CD4-positive, alpha-beta memory T cell (primary cell): Measurements from ENCODE around the gene FAM240A. TPM values are rescaled to one million over a fixed set of nuclear protein-coding genes. Genes with fewer than 3 reads are reported as not detected.

Experiments used
- CTCF ChIA-PET: fragments of 350-600 bp; sonication (Branson Sonifier 250); formaldehyde crosslinking; loops from one replicate; lab custom pipeline; 2021; ENCODE audit warnings: inconsistent platforms; ENCODE audit not compliant: partially characterized antibody; lab: Charles Lee
- POLR2A ChIA-PET: fragments of 350-600 bp; sonication (Branson Sonifier 250); formaldehyde crosslinking; loops from one replicate; lab custom pipeline; 2021; ENCODE audit not compliant: partially characterized antibody; lab: Charles Lee
- DNase-seq, 5 donors: peaks; one replicate each; pipeline versions ENCODE4 v3.0.0 to v3.0.0-alpha.2; 2020 to 2022; ENCODE audit warnings: mixed read lengths in 1 of 5
- H3K27ac ChIP-seq: one replicate; pipeline ENCODE4 v1.7.0; 2013; ENCODE audit warnings: low read depth, low read length
- H3K27me3 ChIP-seq: 2 replicates; pipeline ENCODE4 v1.7.0; 2013; ENCODE audit warnings: mild to moderate bottlenecking, low read length, moderate library complexity; ENCODE audit not compliant: insufficient read depth
- H3K36me3 ChIP-seq: 2 replicates; pipeline ENCODE4 v1.7.0; 2013; ENCODE audit warnings: mild to moderate bottlenecking, low read length, moderate library complexity; ENCODE audit not compliant: insufficient read depth
- H3K4me1 ChIP-seq: 2 replicates; pipeline ENCODE4 v1.7.0; 2013; ENCODE audit warnings: mild to moderate bottlenecking, low read length, moderate library complexity; ENCODE audit not compliant: insufficient read depth
- H3K4me3 ChIP-seq, 2 donors: one replicate each; pipeline ENCODE4 v1.7.0; 2013; ENCODE audit warnings: low read length in 2 of 2, mild to moderate bottlenecking in 1 of 2
- H3K9me3 ChIP-seq, 2 donors: one replicate each; pipeline ENCODE4 v1.7.0; 2013; ENCODE audit warnings: low read length in 2 of 2, control low read depth in 1 of 2; ENCODE audit not compliant: control insufficient read depth in 1 of 2
- H3K27ac Mint-ChIP-seq, 7 donors: one replicate each; pipeline ENCODE4 v1.8.0; 2020 to 2021; ENCODE audit warnings: mixed read lengths in 7 of 7, mild to moderate bottlenecking in 6 of 7, inconsistent platforms in 3 of 7, moderate library complexity in 3 of 7
- H3K27me3 Mint-ChIP-seq, 2 donors: one replicate each; pipeline ENCODE4 v1.8.0; 2020 to 2021; ENCODE audit warnings: mixed read lengths in 2 of 2
- H3K36me3 Mint-ChIP-seq, 2 donors: one replicate each; pipeline ENCODE4 v1.8.0; 2020 to 2021; ENCODE audit warnings: mixed read lengths in 2 of 2, inconsistent platforms in 1 of 2, mild to moderate bottlenecking in 1 of 2
- H3K4me1 Mint-ChIP-seq, 4 donors: one replicate each; pipeline ENCODE4 v1.8.0; 2020 to 2021; ENCODE audit warnings: mixed read lengths in 4 of 4, mild to moderate bottlenecking in 1 of 4
- H3K4me3 Mint-ChIP-seq, 8 donors: one replicate each; pipeline ENCODE4 v1.8.0; 2020 to 2021; ENCODE audit warnings: mixed read lengths in 8 of 8, mild to moderate bottlenecking in 7 of 8, moderate library complexity in 6 of 8, inconsistent platforms in 3 of 8
- H3K9me3 Mint-ChIP-seq, 8 donors: one replicate each; pipeline ENCODE4 v1.8.0; 2020 to 2021; ENCODE audit warnings: mixed read lengths in 8 of 8, mild to moderate bottlenecking in 5 of 8, inconsistent platforms in 3 of 8, moderate library complexity in 1 of 8
- intact Hi-C: fragments of 100-400 bp; cut with micrococcal nuclease; formaldehyde crosslinking; loops from one replicate; pipeline ENCODE4 v1.15.1; 2023
- polyA plus RNA-seq, 2 donors: library from polyadenylated mRNA; unstranded; fragments of 300-500 nt; fragmentation: Illumina TruSeq; gene quantifications; one replicate each; pipeline ENCODE4 v1.2.3, GENCODE V29; 2021
- total RNA-seq, 2 experiments: library from RNA; stranded (reverse); gene quantifications; one replicate each; pipeline ENCODE4 v1.2.3, GENCODE V29; 2021

Gene FAM240A
- total and polyA plus RNA-seq, 4 experiments from 2014 or later = not detected

GRCh38 chr3:46661776-46662766, 49.7 kb downstream of the FAM240A start:
- Mint-ChIP-seq H3K27ac (no peak overlapping the region), H3K4me3 (no peak overlapping the region), H3K36me3 (no peaks in the 10 kb centered on the region), H3K9me3 (no peaks in the 10 kb centered on the region), H3K4me1 (peaks cover 0 to 10% (median 0%) of the 10 kb centered on the region in 4 donors), H3K27me3 (no peaks in the 10 kb centered on the region)
- Histone ChIP-seq H3K4me3 (no peak overlapping the region), H3K27ac (no peak overlapping the region), H3K27me3 (no peaks in the 10 kb centered on the region), H3K4me1 (no peaks in the 10 kb centered on the region), H3K9me3 (no peaks in the 10 kb centered on the region), H3K36me3 (no peaks in the 10 kb centered on the region)
- intact Hi-C loops = no loop called here
- CTCF ChIA-PET = no interaction called here
- DNase-seq = no peak
- POLR2A ChIA-PET = no interaction called here

GRCh38 chr3:46662771-46663551, 50.6 kb downstream of the FAM240A start:
- DNase-seq = no peak
- H3K27me3 Mint-ChIP-seq = no peaks in the 10 kb centered on the region
- H3K27ac ChIP-seq = no peak overlapping the region
- no peak overlapping the region for H3K4me3 Mint-ChIP-seq
- no peaks in the 10 kb centered on the region for H3K4me1 ChIP-seq
- H3K4me3 ChIP-seq = no peak overlapping the region
- no peaks in the 10 kb centered on the region for H3K36me3 Mint-ChIP-seq
- peak overlapping the region in 1 of 7 donors; percentile 37 for H3K27ac Mint-ChIP-seq
- no peaks in the 10 kb centered on the region for H3K27me3 ChIP-seq
- ChIA-PET CTCF (no interaction called here), POLR2A (no interaction called here)
- no peaks in the 10 kb centered on the region for H3K9me3 ChIP-seq
- intact Hi-C loops = no loop called here
- H3K36me3 ChIP-seq = no peaks in the 10 kb centered on the region
- H3K9me3 Mint-ChIP-seq = no peaks in the 10 kb centered on the region
- H3K4me1 Mint-ChIP-seq = peaks cover 0 to 10% (median 0%) of the 10 kb centered on the region in 4 donors

- H3K4me3 ChIP-seq = no peak overlapping the region
- no peaks in the 10 kb centered on the region for H3K27me3 ChIP-seq
- H3K27me3 Mint-ChIP-seq = no peaks in the 10 kb centered on the region
- H3K4me1 Mint-ChIP-seq = peaks cover 0 to 10% (median 0%) of the 10 kb centered on the region in 4 donors
- ChIA-PET CTCF (interaction anchor here (0.8 kb wide), 2 partner anchors 35 to 230 kb away, joined by 3 read pairs; no protein-coding TSS in a partner anchor), POLR2A (no interaction called here)
- no peaks in the 10 kb centered on the region for H3K36me3 Mint-ChIP-seq
- H3K4me1 ChIP-seq = no peaks in the 10 kb centered on the region
- peak in 1 of 5 donors; percentile 5 for DNase-seq
- H3K9me3 Mint-ChIP-seq = no peaks in the 10 kb centered on the region
- no peak overlapping the region for H3K27ac ChIP-seq
- H3K27ac Mint-ChIP-seq = peak overlapping the region in 3 of 7 donors; percentile 36 to 73 (median 37)
- no peak overlapping the region for H3K4me3 Mint-ChIP-seq
- H3K9me3 ChIP-seq = no peaks in the 10 kb centered on the region
- H3K36me3 ChIP-seq = no peaks in the 10 kb centered on the region
- intact Hi-C loops = no loop called here
These were observed 51.3 kb downstream of the FAM240A start for GRCh38 chr3:46663591-46664135.

GRCh38 chr3:46664188-46664970, 52.1 kb downstream of the FAM240A start:
- no peaks in the 10 kb centered on the region for H3K36me3 Mint-ChIP-seq
- peak overlapping the region in 1 of 7 donors; percentile 4 for H3K27ac Mint-ChIP-seq
- Histone ChIP-seq H3K36me3 (no peaks in the 10 kb centered on the region), H3K9me3 (no peaks in the 10 kb centered on the region), H3K4me1 (no peaks in the 10 kb centered on the region), H3K27me3 (no peaks in the 10 kb centered on the region), H3K27ac (no peak overlapping the region), H3K4me3 (no peak overlapping the region)
- H3K9me3 Mint-ChIP-seq = no peaks in the 10 kb centered on the region
- intact Hi-C loops = no loop called here
- DNase-seq = no peak
- H3K4me3 Mint-ChIP-seq = no peak overlapping the region
- POLR2A ChIA-PET = no interaction called here
- CTCF ChIA-PET = interaction anchor here (0.8 kb wide), 2 partner anchors 35 to 230 kb away, joined by 3 read pairs; no protein-coding TSS in a partner anchor
- peaks cover 0 to 10% (median 0%) of the 10 kb centered on the region in 4 donors for H3K4me1 Mint-ChIP-seq
- H3K27me3 Mint-ChIP-seq = no peaks in the 10 kb centered on the region

- POLR2A ChIA-PET = no interaction called here
- peaks cover 0 to 10% (median under 1%) of the 10 kb centered on the region in 4 donors for H3K4me1 Mint-ChIP-seq
- no peak for DNase-seq
- no peaks in the 10 kb centered on the region for H3K36me3 Mint-ChIP-seq
- CTCF ChIA-PET = no interaction called here
- no peaks in the 10 kb centered on the region for H3K27me3 Mint-ChIP-seq
- H3K4me3 Mint-ChIP-seq = no peak overlapping the region
- H3K9me3 Mint-ChIP-seq = no peaks in the 10 kb centered on the region
- Histone ChIP-seq H3K27ac (no peak overlapping the region), H3K27me3 (no peaks in the 10 kb centered on the region), H3K4me1 (no peaks in the 10 kb centered on the region), H3K9me3 (no peaks in the 10 kb centered on the region), H3K36me3 (no peaks in the 10 kb centered on the region), H3K4me3 (no peak overlapping the region)
- intact Hi-C loops = no loop called here
- H3K27ac Mint-ChIP-seq = peak overlapping the region in 1 of 7 donors; percentile 4
These were observed 52.8 kb downstream of the FAM240A start for GRCh38 chr3:46664971-46665762.

GRCh38 chr3:46665763-46666452, 53.6 kb downstream of the FAM240A start:
- Mint-ChIP-seq H3K9me3 (no peaks in the 10 kb centered on the region), H3K4me1 (peaks cover 0 to 10% (median under 1%) of the 10 kb centered on the region in 4 donors), H3K4me3 (no peak overlapping the region), H3K27me3 (no peaks in the 10 kb centered on the region), H3K36me3 (no peaks in the 10 kb centered on the region), H3K27ac (no peak overlapping the region)
- Histone ChIP-seq H3K4me1 (no peaks in the 10 kb centered on the region), H3K9me3 (no peaks in the 10 kb centered on the region), H3K4me3 (no peak overlapping the region), H3K36me3 (no peaks in the 10 kb centered on the region), H3K27me3 (no peaks in the 10 kb centered on the region), H3K27ac (no peak overlapping the region)
- POLR2A ChIA-PET = no interaction called here
- intact Hi-C loops = no loop called here
- DNase-seq = no peak
- CTCF ChIA-PET = no interaction called here
